GM12892 (cell line): Measurements from ENCODE around the gene RAB30.

Experiments used
- POLR2A ChIP-seq: IDR thresholded peaks from 2 replicates; pipeline ENCODE4 v1.6.1; 2011; ENCODE audit warnings: low read depth, low read length, control low read depth
- POLR2AphosphoS5 ChIP-seq: IDR thresholded peaks from 2 replicates; pipeline ENCODE4 v1.6.1; 2011; ENCODE audit warnings: low read depth, low read length, control low read depth

GRCh38 chr11:83006877-83007330 is 64.8 kb downstream of the RAB30 start:
- no peak for TF ChIP-seq POLR2A
- TF ChIP-seq POLR2AphosphoS5 = no peak
